Pancreas (tissue), 10 donors: Measurements from ENCODE around the gene NUDT22. TPM values are rescaled to one million over a fixed set of nuclear protein-coding genes. Genes with fewer than 3 reads are reported as not detected.

ENCODE experiments used
- ATAC-seq, 4 donors: fragments of 200-7000 bp; cut with Tn5 transposase; one replicate each; pipeline versions ENCODE4 v1.8.0 to v1.9.1; 2020; ENCODE audit warnings: mild to moderate bottlenecking in 4 of 4, moderate library complexity in 4 of 4
- DNase-seq, 6 donors: peaks; one replicate each; pipeline ENCODE4 v3.0.0-alpha.2; 2020
- FAIRE-seq: peaks from 2 replicates; lab custom pipeline; 2012; peaks lifted over from hg19 to GRCh38; lab: Jason Lieb, UNC
- H3K27ac ChIP-seq, 4 donors: fragments of 200-600 bp; sonication (generic); 1 replicate in 3 of 4; 2 replicates in 1 of 4; pipeline versions ENCODE4 v1.5.0 to v1.8.0; 2020
- H3K27me3 ChIP-seq, 4 donors: fragments of 200-600 bp; one replicate each; pipeline ENCODE4 v1.8.0; 2021
- H3K36me3 ChIP-seq, 3 donors: fragments of 200-600 bp; sonication (generic) in 1 of 3; one replicate each; pipeline versions ENCODE4 v1.5.0 to v1.8.0; 2020 to 2021
- H3K4me1 ChIP-seq, 3 donors: fragments of 200-600 bp; one replicate each; pipeline ENCODE4 v1.8.0; 2021
- H3K4me3 ChIP-seq, 4 donors: fragments of 200-600 bp; sonication (generic) in 2 of 4; one replicate each; pipeline versions ENCODE4 v1.5.0 to v1.8.0; 2020 to 2021
- H3K9me3 ChIP-seq, 4 donors: fragments of 200-600 bp; one replicate each; pipeline ENCODE4 v1.8.0; 2021
- WGBS, 2 donors: extraction: QIAGEN DNeasy Blood & Tissue Kit; methylation state at CpG; one replicate each; pipeline ENCODE4 v1.1.7; 2013; 5-methylcytosine and 5-hydroxymethylcytosine counted together
- intact Hi-C, 3 donors: fragments of 100-400 bp; cut with DNase I; formaldehyde crosslinking; loops; one replicate each; pipeline versions ENCODE4 v1.11.1 to v1.14.2; 2022
- polyA plus RNA-seq, 2 donors: library from polyadenylated mRNA; stranded (reverse); fragments of 200-250 nt; gene quantifications; one replicate each; pipeline ENCODE4 v1.2.3, GENCODE V29; 2013
- total RNA-seq, 6 donors: library from RNA; stranded (reverse); fragmentation: NEBNext Ultra II Directional in 4 of 6; extraction: Animal tissue kit (Norgen Biotek cat#: 25700) in 4 of 6; gene quantifications; one replicate each; pipeline versions ENCODE4 v1.2.1 to v1.2.4, GENCODE V29; 2021 to 2023
- TF ChIP-seq, protein P1 (sequence below), 4 donors: fragments of 200-600 bp; sonication (generic) in 3 of 4; IDR thresholded peaks; one replicate each; pipeline versions ENCODE4 v1.5.0 to v1.8.0; 2021; ENCODE audit warnings: antibody characterized with exemption in 4 of 4
- donor health status: healthy with polysubstance abuse.
- donor health status: DM: no; HTN: no; CAD: no; lungs with moderate emphysema.
- donor health status: DM: no; HTN: no; CAD: no.
- donor health status: control.
- donor health status: control.
- donor health status: Bipolar disorder and iron deficiency.
- donor health status: DM: yes; HTN: yes; CAD: no.
- donor health status: DM: no; HTN: no; CAD: no.
- donor health status: DM: no; HTN: no; CAD: no.
- donor health status: DM: yes; HTN: yes; CAD: no.

The NUDT22 gene
- total and polyA plus RNA-seq, 8 donors: 32.6 to 115 (median 39.0) TPM

- H3K27ac ChIP-seq: peak overlapping the region; percentile 75 to 90 (median 86)
- H3K27me3 ChIP-seq: no peaks in the 10 kb centered on the region
- peak in 2 of 4 donors; percentile 2 to 11 for ATAC-seq
- H3K9me3 ChIP-seq: no peaks in the 10 kb centered on the region
- peak in 4 of 6 donors; percentile 50 to 85 (median 68) for DNase-seq
- H3K36me3 ChIP-seq: no peaks in the 10 kb centered on the region
- peaks cover 32 to 49% (median 38%) of the 10 kb centered on the region in 3 donors for H3K4me1 ChIP-seq
- TF ChIP-seq, protein P1, sequence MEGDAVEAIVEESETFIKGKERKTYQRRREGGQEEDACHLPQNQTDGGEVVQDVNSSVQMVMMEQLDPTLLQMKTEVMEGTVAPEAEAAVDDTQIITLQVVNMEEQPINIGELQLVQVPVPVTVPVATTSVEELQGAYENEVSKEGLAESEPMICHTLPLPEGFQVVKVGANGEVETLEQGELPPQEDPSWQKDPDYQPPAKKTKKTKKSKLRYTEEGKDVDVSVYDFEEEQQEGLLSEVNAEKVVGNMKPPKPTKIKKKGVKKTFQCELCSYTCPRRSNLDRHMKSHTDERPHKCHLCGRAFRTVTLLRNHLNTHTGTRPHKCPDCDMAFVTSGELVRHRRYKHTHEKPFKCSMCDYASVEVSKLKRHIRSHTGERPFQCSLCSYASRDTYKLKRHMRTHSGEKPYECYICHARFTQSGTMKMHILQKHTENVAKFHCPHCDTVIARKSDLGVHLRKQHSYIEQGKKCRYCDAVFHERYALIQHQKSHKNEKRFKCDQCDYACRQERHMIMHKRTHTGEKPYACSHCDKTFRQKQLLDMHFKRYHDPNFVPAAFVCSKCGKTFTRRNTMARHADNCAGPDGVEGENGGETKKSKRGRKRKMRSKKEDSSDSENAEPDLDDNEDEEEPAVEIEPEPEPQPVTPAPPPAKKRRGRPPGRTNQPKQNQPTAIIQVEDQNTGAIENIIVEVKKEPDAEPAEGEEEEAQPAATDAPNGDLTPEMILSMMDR (IDR thresholded peaks at IDR 0.05): no peak
- H3K4me3 ChIP-seq: peak overlapping the region; percentile 55 to 78 (median 74)
- 19 to 22% methylated on average over 12 of the region's 12 CpGs for WGBS, 2 donors
- no peak for FAIRE-seq
- intact Hi-C loops: no loop called here
Observed at GRCh38 chr11:64235437-64236161, 9.5 kb downstream of the NUDT22 start.

- H3K4me1 ChIP-seq: peaks cover 29 to 45% (median 40%) of the 10 kb centered on the region in 3 donors
- 21 to 22% methylated on average over 12 of the region's 12 CpGs for WGBS, 2 donors
- no peaks in the 10 kb centered on the region for H3K36me3 ChIP-seq
- H3K27me3 ChIP-seq: no peaks in the 10 kb centered on the region
- peak; percentile 88 to 99 (median 98) for DNase-seq
- FAIRE-seq: no peak
- ATAC-seq: peak; percentile 23 to 47 (median 36)
- peak overlapping the region in 2 of 4 donors; percentile 28 to 31 for H3K4me3 ChIP-seq
- intact Hi-C loops: no loop called here
- no peaks in the 10 kb centered on the region for H3K9me3 ChIP-seq
- peak overlapping the region; percentile 73 to 100 (median 97) for H3K27ac ChIP-seq
- TF ChIP-seq, protein P1 (IDR thresholded peaks at IDR 0.05): no peak
Observed at GRCh38 chr11:64237484-64237951, 11.4 kb downstream of the NUDT22 start.

DNA sequence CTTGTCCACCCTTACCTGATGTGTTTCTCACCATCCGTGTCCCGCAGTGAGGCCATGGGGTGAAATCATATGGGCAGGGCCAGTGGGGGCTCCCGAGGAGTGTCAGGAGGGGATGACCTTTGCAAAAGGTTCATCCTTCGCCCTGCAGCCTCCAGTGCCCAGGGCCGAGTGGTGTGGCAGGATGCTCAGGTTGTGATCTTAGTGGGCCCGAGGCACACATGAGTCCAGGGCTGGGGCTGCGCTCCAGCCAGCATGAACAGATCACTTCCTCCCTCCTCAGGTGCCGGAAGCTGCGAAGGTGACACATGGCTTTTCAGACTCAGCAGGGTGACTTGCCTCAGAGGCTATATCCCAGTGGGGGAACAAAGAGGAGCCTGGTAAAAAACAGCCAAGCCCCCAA lies 12.0 kb downstream of the NUDT22 start:
- no peaks in the 10 kb centered on the region for H3K27me3 ChIP-seq

GRCh38 chr11:64238999-64239398 lies 12.9 kb downstream of the NUDT22 start:
- no peak overlapping the region for H3K4me3 ChIP-seq
- no peaks in the 10 kb centered on the region for H3K36me3 ChIP-seq
- intact Hi-C loops: no loop called here
- H3K27me3 ChIP-seq: no peaks in the 10 kb centered on the region
- H3K9me3 ChIP-seq: no peaks in the 10 kb centered on the region
- DNase-seq: peak in 2 of 6 donors; percentile 24 to 38
- TF ChIP-seq, protein P1 (IDR thresholded peaks at IDR 0.05): no peak
- peak overlapping the region in 3 of 4 donors; percentile 97 to 100 (median 97) for H3K27ac ChIP-seq
- FAIRE-seq: no peak
- peaks cover 29 to 55% (median 51%) of the 10 kb centered on the region in 3 donors for H3K4me1 ChIP-seq
- WGBS, 2 donors: 55 to 59% methylated on average over 5 of the region's 5 CpGs
- ATAC-seq: no peak

More for the DNA sequence above, 12.0 kb downstream of the NUDT22 start:
- Histone ChIP-seq H3K4me1 (peaks cover 29 to 51% (median 46%) of the 10 kb centered on the region in 3 donors), H3K9me3 (no peaks in the 10 kb centered on the region), H3K27ac (peak overlapping the region; percentile 46 to 100 (median 97)), H3K4me3 (no peak overlapping the region), H3K36me3 (no peaks in the 10 kb centered on the region)
- DNase-seq (peak in 3 of 6 donors; percentile 36 to 79 (median 43)), ATAC-seq (no peak), FAIRE-seq (no peak)
- intact Hi-C loops: no loop called here
- TF ChIP-seq, protein P1 (IDR thresholded peaks at IDR 0.05): no peak
- WGBS, 2 donors: 46 to 51% methylated on average over 9 of the region's 9 CpGs
